ENCODE data around the gene AAK1. TPM values are rescaled to one million over a fixed set of nuclear protein-coding genes. Genes with fewer than 3 reads are reported as not detected.

AAK1 gene
- total and polyA plus RNA-seq, 2 experiments from 2014 or later: 39.0 to 52.4 TPM

GRCh38 chr2:69525261-69525660 lies 118.3 kb downstream of the AAK1 start:
- H3K27ac Mint-ChIP-seq: peak overlapping the region; percentile 66; the same call in 1 of the 2 replicates

More at GRCh38 chr2:69525261-69525660, 118.3 kb downstream of the AAK1 start:
- H3K27me3 Mint-ChIP-seq (ENCODE audit: insufficient read depth, low read depth, poor library complexity): no peaks in the 10 kb centered on the region
- H3K79me2 ChIP-seq (replicated peaks; ENCODE audit: insufficient read depth): no peaks in the 10 kb centered on the region
- H3K36me3 ChIP-seq (ENCODE audit: insufficient read depth): no peaks in the 10 kb centered on the region
- no peak overlapping the region for H3K4me3 Mint-ChIP-seq
- H3K4me2 ChIP-seq: peak overlapping the region; percentile 41; the same call in 1 of the 2 replicates
- no peak overlapping the region for H2AFZ ChIP-seq
- ATAC-seq (no peak; the same call in 1 of the 3 replicates), DNase-seq (ENCODE audit: low spot score) (no peak)
- peaks cover 42% of the 10 kb centered on the region; the same call in 2 of the 3 replicates for H3K36me3 Mint-ChIP-seq (ENCODE audit: low read depth)
- H3K9me3 Mint-ChIP-seq: no peaks in the 10 kb centered on the region
- H3K27ac ChIP-seq (ENCODE audit: low read depth): peak overlapping the region; percentile 65; the same call in 1 of the 2 replicates
- TF ChIP-seq CTCF (conservative IDR thresholded peaks at IDR 0.05; ENCODE audit: low read depth in 2 of 2) (no peak), ZNF462 (CRISPR knock-in tag; IDR thresholded peaks at IDR 0.05) (no peak), POLR2AphosphoS5 (IDR thresholded peaks at IDR 0.05; ENCODE audit: low read depth) (no peak), ZNF331 (CRISPR knock-in tag; IDR thresholded peaks at IDR 0.05; ENCODE audit: low read depth) (no peak)
- TF ChIP-seq, protein P1, sequence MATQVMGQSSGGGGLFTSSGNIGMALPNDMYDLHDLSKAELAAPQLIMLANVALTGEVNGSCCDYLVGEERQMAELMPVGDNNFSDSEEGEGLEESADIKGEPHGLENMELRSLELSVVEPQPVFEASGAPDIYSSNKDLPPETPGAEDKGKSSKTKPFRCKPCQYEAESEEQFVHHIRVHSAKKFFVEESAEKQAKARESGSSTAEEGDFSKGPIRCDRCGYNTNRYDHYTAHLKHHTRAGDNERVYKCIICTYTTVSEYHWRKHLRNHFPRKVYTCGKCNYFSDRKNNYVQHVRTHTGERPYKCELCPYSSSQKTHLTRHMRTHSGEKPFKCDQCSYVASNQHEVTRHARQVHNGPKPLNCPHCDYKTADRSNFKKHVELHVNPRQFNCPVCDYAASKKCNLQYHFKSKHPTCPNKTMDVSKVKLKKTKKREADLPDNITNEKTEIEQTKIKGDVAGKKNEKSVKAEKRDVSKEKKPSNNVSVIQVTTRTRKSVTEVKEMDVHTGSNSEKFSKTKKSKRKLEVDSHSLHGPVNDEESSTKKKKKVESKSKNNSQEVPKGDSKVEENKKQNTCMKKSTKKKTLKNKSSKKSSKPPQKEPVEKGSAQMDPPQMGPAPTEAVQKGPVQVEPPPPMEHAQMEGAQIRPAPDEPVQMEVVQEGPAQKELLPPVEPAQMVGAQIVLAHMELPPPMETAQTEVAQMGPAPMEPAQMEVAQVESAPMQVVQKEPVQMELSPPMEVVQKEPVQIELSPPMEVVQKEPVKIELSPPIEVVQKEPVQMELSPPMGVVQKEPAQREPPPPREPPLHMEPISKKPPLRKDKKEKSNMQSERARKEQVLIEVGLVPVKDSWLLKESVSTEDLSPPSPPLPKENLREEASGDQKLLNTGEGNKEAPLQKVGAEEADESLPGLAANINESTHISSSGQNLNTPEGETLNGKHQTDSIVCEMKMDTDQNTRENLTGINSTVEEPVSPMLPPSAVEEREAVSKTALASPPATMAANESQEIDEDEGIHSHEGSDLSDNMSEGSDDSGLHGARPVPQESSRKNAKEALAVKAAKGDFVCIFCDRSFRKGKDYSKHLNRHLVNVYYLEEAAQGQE (IDR thresholded peaks at IDR 0.05; ENCODE audit: unreplicated experiment): no peak
- H3K4me3 ChIP-seq: no peak overlapping the region
- peaks cover 5% of the 10 kb centered on the region; the same call in 1 of the 2 replicates for H3F3A ChIP-seq (replicated peaks; ENCODE audit: low read depth)
- H3K4me1 ChIP-seq (ENCODE audit: insufficient read depth): peaks cover 10% of the 10 kb centered on the region
- no peaks in the 10 kb centered on the region for H3K9me2 ChIP-seq (ENCODE audit: insufficient read depth)
- H3K27me3 ChIP-seq (ENCODE audit: insufficient read depth): no peaks in the 10 kb centered on the region
- no peaks in the 10 kb centered on the region; the same call in 1 of the 2 replicates for H4K20me1 ChIP-seq (replicated peaks; ENCODE audit: insufficient read depth)
- peaks cover 18% of the 10 kb centered on the region for H3K4me1 Mint-ChIP-seq

Measured in GM23338 (cell line).